Measurements from ENCODE around the gene SP9. TPM values are rescaled to one million over a fixed set of nuclear protein-coding genes. Genes with fewer than 3 reads are reported as not detected.

The SP9 gene
- total and polyA plus RNA-seq, 9 donors: not detected

- TF ChIP-seq EP300 (IDR thresholded peaks at IDR 0.05) (no peak), CTCF (IDR thresholded peaks at IDR 0.05) (no peak), POLR2A (IDR thresholded peaks at IDR 0.05) (no peak)
- Histone ChIP-seq H3K27me3 (no peaks in the 10 kb centered on the region), H3K4me1 (ENCODE audit: insufficient read depth) (peaks cover 10% of the 10 kb centered on the region), H3K36me3 (no peaks in the 10 kb centered on the region), H3K4me3 (peak overlapping the region; percentile 32), H3K9me3 (no peaks in the 10 kb centered on the region), H3K27ac (no peak overlapping the region)
- WGBS, 3 donors: 58 to 65% (median 60%) methylated on average over 30 of the region's 30 CpGs
- intact Hi-C loops (cut with DNase I): no loop called here
- DNase-seq: no peak
Observed at GRCh38 chr2:174325373-174326160, 9.2 kb upstream of the SP9 start.

- Histone ChIP-seq H3K27ac (no peak overlapping the region), H3K4me1 (ENCODE audit: insufficient read depth) (peaks cover 10% of the 10 kb centered on the region), H3K4me3 (peak overlapping the region; percentile 32), H3K27me3 (no peaks in the 10 kb centered on the region), H3K9me3 (no peaks in the 10 kb centered on the region), H3K36me3 (no peaks in the 10 kb centered on the region)
- WGBS, 3 donors: 1 to 3% (median 1%) methylated on average over 43 to 63 of the region's 63 CpGs
- intact Hi-C loops (cut with DNase I): no loop called here
- peak in 2 of 5 donors; percentile 29 to 41 for DNase-seq
- no peak for TF ChIP-seq CTCF (IDR thresholded peaks at IDR 0.05)
- no peak for TF ChIP-seq POLR2A (IDR thresholded peaks at IDR 0.05)
- no peak for TF ChIP-seq EP300 (IDR thresholded peaks at IDR 0.05)
Observed at GRCh38 chr2:174326161-174327020, 8.4 kb upstream of the SP9 start.

- Histone ChIP-seq H3K27me3 (no peaks in the 10 kb centered on the region), H3K4me1 (ENCODE audit: insufficient read depth) (peaks cover 10% of the 10 kb centered on the region), H3K27ac (no peak overlapping the region), H3K4me3 (no peak overlapping the region), H3K9me3 (no peaks in the 10 kb centered on the region), H3K36me3 (no peaks in the 10 kb centered on the region)
- TF ChIP-seq POLR2A (IDR thresholded peaks at IDR 0.05) (no peak), EP300 (IDR thresholded peaks at IDR 0.05) (no peak), CTCF (IDR thresholded peaks at IDR 0.05) (no peak)
- intact Hi-C loops (cut with DNase I): no loop called here
- WGBS, 3 donors: 5 to 6% (median 6%) methylated on average over 41 of the region's 41 CpGs
- DNase-seq: no peak
Observed at GRCh38 chr2:174327021-174327840, 7.5 kb upstream of the SP9 start.

GRCh38 chr2:174327841-174328113 is 7.0 kb upstream of the SP9 start:
- Histone ChIP-seq H3K4me3 (no peak overlapping the region), H3K27ac (no peak overlapping the region), H3K4me1 (ENCODE audit: insufficient read depth) (peaks cover 10% of the 10 kb centered on the region), H3K36me3 (no peaks in the 10 kb centered on the region), H3K27me3 (no peaks in the 10 kb centered on the region), H3K9me3 (no peaks in the 10 kb centered on the region)
- 15 to 19% (median 17%) methylated on average over 6 of the region's 6 CpGs for WGBS, 3 donors
- TF ChIP-seq CTCF (IDR thresholded peaks at IDR 0.05): no peak
- no peak for TF ChIP-seq POLR2A (IDR thresholded peaks at IDR 0.05)
- TF ChIP-seq EP300 (IDR thresholded peaks at IDR 0.05): no peak
- intact Hi-C loops (cut with DNase I): no loop called here
- no peak for DNase-seq

Measured in ovary (tissue), 9 donors.